HL-60 (cell line): Measurements from ENCODE around the gene TMEM116.

Experiments used
- POLR2AphosphoS5 ChIP-seq: IDR thresholded peaks from 2 replicates; pipeline ENCODE4 v1.6.1; 2012; ENCODE audit warnings: low read depth
- TF ChIP-seq, protein P1 (sequence below): IDR thresholded peaks from 2 replicates; pipeline ENCODE4 v1.6.1; 2012; ENCODE audit warnings: low read depth; ENCODE audit not compliant: insufficient replicate concordance
- TF ChIP-seq, protein P2 (sequence below): IDR thresholded peaks from one replicate; pipeline ENCODE4 v1.5.1; 2011; ENCODE audit warnings: low read length, control low read depth, inconsistent platforms; ENCODE audit not compliant: insufficient read depth

DNA sequence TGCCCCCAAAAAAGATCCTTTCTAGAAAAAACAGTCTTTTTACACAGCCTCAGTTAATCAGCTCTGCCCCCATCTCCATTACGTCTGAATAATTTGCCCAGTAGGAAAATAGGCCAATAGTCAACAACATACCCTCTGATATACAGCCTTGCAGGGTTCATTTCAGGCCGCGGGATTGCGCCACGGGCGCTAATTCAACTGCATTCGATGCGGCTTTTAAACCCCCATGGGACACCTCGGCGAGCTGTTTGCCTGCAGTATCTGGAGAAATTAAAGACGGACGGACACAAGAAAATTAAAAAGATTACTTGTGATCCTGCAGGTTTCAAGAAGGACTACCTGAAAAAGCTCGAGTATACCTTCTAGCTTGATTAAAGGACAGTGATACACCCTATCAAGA, 36.4 kb upstream of the TMEM116 start:
- TF ChIP-seq, protein P1, sequence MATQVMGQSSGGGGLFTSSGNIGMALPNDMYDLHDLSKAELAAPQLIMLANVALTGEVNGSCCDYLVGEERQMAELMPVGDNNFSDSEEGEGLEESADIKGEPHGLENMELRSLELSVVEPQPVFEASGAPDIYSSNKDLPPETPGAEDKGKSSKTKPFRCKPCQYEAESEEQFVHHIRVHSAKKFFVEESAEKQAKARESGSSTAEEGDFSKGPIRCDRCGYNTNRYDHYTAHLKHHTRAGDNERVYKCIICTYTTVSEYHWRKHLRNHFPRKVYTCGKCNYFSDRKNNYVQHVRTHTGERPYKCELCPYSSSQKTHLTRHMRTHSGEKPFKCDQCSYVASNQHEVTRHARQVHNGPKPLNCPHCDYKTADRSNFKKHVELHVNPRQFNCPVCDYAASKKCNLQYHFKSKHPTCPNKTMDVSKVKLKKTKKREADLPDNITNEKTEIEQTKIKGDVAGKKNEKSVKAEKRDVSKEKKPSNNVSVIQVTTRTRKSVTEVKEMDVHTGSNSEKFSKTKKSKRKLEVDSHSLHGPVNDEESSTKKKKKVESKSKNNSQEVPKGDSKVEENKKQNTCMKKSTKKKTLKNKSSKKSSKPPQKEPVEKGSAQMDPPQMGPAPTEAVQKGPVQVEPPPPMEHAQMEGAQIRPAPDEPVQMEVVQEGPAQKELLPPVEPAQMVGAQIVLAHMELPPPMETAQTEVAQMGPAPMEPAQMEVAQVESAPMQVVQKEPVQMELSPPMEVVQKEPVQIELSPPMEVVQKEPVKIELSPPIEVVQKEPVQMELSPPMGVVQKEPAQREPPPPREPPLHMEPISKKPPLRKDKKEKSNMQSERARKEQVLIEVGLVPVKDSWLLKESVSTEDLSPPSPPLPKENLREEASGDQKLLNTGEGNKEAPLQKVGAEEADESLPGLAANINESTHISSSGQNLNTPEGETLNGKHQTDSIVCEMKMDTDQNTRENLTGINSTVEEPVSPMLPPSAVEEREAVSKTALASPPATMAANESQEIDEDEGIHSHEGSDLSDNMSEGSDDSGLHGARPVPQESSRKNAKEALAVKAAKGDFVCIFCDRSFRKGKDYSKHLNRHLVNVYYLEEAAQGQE = no peak
- TF ChIP-seq, protein P2, sequence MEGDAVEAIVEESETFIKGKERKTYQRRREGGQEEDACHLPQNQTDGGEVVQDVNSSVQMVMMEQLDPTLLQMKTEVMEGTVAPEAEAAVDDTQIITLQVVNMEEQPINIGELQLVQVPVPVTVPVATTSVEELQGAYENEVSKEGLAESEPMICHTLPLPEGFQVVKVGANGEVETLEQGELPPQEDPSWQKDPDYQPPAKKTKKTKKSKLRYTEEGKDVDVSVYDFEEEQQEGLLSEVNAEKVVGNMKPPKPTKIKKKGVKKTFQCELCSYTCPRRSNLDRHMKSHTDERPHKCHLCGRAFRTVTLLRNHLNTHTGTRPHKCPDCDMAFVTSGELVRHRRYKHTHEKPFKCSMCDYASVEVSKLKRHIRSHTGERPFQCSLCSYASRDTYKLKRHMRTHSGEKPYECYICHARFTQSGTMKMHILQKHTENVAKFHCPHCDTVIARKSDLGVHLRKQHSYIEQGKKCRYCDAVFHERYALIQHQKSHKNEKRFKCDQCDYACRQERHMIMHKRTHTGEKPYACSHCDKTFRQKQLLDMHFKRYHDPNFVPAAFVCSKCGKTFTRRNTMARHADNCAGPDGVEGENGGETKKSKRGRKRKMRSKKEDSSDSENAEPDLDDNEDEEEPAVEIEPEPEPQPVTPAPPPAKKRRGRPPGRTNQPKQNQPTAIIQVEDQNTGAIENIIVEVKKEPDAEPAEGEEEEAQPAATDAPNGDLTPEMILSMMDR = no peak
- TF ChIP-seq POLR2AphosphoS5 = no peak
